ENCODE results near the gene OR6N1. TPM values are rescaled to one million over a fixed set of nuclear protein-coding genes. Genes with fewer than 3 reads are reported as not detected.

Gene OR6N1
- total RNA-seq, 4 donors from 2014 or later: not detected

GRCh38 chr1:158794247-158794646 lies 22.3 kb upstream of the OR6N1 start:
- TF ChIP-seq POLR2A (IDR thresholded peaks at IDR 0.05) (no peak), CTCF (IDR thresholded peaks at IDR 0.05) (no peak)
- Histone ChIP-seq H3K27me3 (no peaks in the 10 kb centered on the region), H3K27ac (no peak overlapping the region), H3K4me3 (no peak overlapping the region), H3K9me3 (no peaks in the 10 kb centered on the region), H3K4me1 (no peaks in the 10 kb centered on the region), H3K36me3 (no peaks in the 10 kb centered on the region)
- DNase-seq: no peak

- no peaks in the 10 kb centered on the region for H3K4me1 ChIP-seq
- no peaks in the 10 kb centered on the region for H3K36me3 ChIP-seq
- H3K27ac ChIP-seq: no peak overlapping the region
- H3K9me3 ChIP-seq: no peaks in the 10 kb centered on the region
- DNase-seq: peak in 1 of 3 donors; percentile 54
- no peak overlapping the region for H3K4me3 ChIP-seq
- no peaks in the 10 kb centered on the region for H3K27me3 ChIP-seq
- TF ChIP-seq CTCF (IDR thresholded peaks at IDR 0.05): peak in 5 of 6 experiments; percentile 9 to 28 (median 18)
- no peak for TF ChIP-seq POLR2A (IDR thresholded peaks at IDR 0.05)
Observed at GRCh38 chr1:158793604-158794003, 21.6 kb upstream of the OR6N1 start.

GRCh38 chr1:158781104-158781503 lies 9.1 kb upstream of the OR6N1 start, which contains the start of gene OR6N2:
Gene OR6N2, minus strand, starts transcription at chr1:158781204. Its CDS starts 3,569 bp downstream, at chr1:158777635.
- no peak for TF ChIP-seq CTCF (IDR thresholded peaks at IDR 0.05)
- no peak for TF ChIP-seq POLR2A (IDR thresholded peaks at IDR 0.05)
- H3K36me3 ChIP-seq: no peaks in the 10 kb centered on the region
- no peaks in the 10 kb centered on the region for H3K9me3 ChIP-seq
- no peaks in the 10 kb centered on the region for H3K4me1 ChIP-seq
- no peak for DNase-seq
- no peaks in the 10 kb centered on the region for H3K27me3 ChIP-seq
- no peak within 1 kb of the TSS for H3K27ac ChIP-seq
- no peak within 1 kb of the TSS for H3K4me3 ChIP-seq

- H3K27me3 ChIP-seq: no peaks in the 10 kb centered on the region
- no peaks in the 10 kb centered on the region for H3K36me3 ChIP-seq
- H3K4me1 ChIP-seq: no peaks in the 10 kb centered on the region
- TF ChIP-seq CTCF (IDR thresholded peaks at IDR 0.05) (no peak), POLR2A (IDR thresholded peaks at IDR 0.05) (no peak)
- H3K27ac ChIP-seq: no peak within 1 kb of the TSS
- H3K4me3 ChIP-seq: no peak within 1 kb of the TSS
- no peaks in the 10 kb centered on the region for H3K9me3 ChIP-seq
- no peak for DNase-seq
Observed at GRCh38 chr1:158754420-158754819, 17.6 kb downstream of the OR6N1 start, which contains the start of gene OR6K6. Gene OR6K6, plus strand, starts transcription at chr1:158754720. Its CDS starts 168 bp downstream, at chr1:158754888.

GRCh38 chr1:158752155-158752712 lies 19.8 kb downstream of the OR6N1 start:
- no peaks in the 10 kb centered on the region for H3K4me1 ChIP-seq
- no peak overlapping the region for H3K4me3 ChIP-seq
- H3K9me3 ChIP-seq: no peaks in the 10 kb centered on the region
- no peak for TF ChIP-seq POLR2A (IDR thresholded peaks at IDR 0.05)
- TF ChIP-seq CTCF (IDR thresholded peaks at IDR 0.05): no peak
- no peaks in the 10 kb centered on the region for H3K27me3 ChIP-seq
- no peaks in the 10 kb centered on the region for H3K36me3 ChIP-seq
- no peak for DNase-seq
- no peak overlapping the region for H3K27ac ChIP-seq

All from Peyer's patch (tissue), 4 donors.